IPS DF 6.9 (cell line): ENCODE results near the gene LRP1-AS.

ENCODE experiments used
- DNase-seq: peaks from one replicate; pipeline ENCODE4 v3.0.0-alpha.2; 2013; ENCODE audit warnings: low read depth, low spot score
- H3K27ac ChIP-seq: one replicate; pipeline ENCODE4 v1.5.1; 2013; ENCODE audit warnings: low read length, control low read depth
- H3K27me3 ChIP-seq: 2 replicates; pipeline ENCODE4 v1.6.1; 2013; ENCODE audit warnings: mild to moderate bottlenecking, low read length; ENCODE audit not compliant: control insufficient read depth, insufficient read depth
- H3K36me3 ChIP-seq: 2 replicates; pipeline ENCODE4 v1.6.1; 2013; ENCODE audit warnings: low read length; ENCODE audit not compliant: control insufficient read depth, insufficient read depth
- H3K4me1 ChIP-seq: 2 replicates; pipeline ENCODE4 v1.6.1; 2013; ENCODE audit warnings: low read length; ENCODE audit not compliant: control insufficient read depth, insufficient read depth
- H3K4me3 ChIP-seq: 2 replicates; pipeline ENCODE4 v1.5.1; 2013; ENCODE audit warnings: mild to moderate bottlenecking, low read length
- H3K9me3 ChIP-seq: 2 replicates; pipeline ENCODE4 v1.6.1; 2013; ENCODE audit warnings: low read length, inconsistent platforms; ENCODE audit not compliant: control insufficient read depth, insufficient read depth
- WGBS: extraction: QIAGEN DNeasy Blood & Tissue Kit; methylation state at CpG from one replicate; pipeline ENCODE4 v1.1.7; 2013; ENCODE audit warnings: mixed read lengths, missing lambda C conversion rate; ENCODE audit not compliant: insufficient read length, insufficient coverage; 5-methylcytosine and 5-hydroxymethylcytosine counted together

Gene LRP1-AS

DNA sequence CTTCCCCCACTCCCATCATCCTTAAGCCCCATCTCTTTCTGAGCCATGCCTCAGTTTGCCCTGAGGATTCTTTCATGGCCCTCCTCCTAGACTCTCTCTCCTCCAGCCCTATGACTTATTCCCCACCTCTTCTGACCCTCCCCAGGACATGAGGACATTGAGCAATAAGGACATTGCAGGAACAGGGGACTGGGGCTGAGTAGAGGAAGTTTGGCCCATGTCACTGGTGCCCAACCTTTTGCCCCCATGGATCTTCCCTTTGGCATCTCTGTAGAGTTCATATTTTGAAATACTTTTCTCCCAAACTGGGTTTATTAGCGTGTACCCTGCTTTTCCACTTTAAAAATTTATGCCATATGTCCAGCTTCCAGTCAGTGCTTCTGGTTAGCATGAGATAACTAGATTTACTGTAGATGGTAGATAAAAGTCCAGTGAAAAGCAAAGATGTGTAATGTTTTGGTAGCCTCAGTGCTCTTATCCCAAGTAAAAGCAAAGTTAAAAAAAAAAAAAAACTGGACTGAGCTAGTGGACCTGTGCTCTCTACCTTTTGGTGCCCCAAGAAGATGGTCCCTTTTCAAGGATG, 6.1 kb upstream of the LRP1-AS start:
- no peaks in the 10 kb centered on the region for H3K9me3 ChIP-seq
- 0 out of 2 replicates have a peak, but pooled peaks cover 1% of the 10 kb centered on the region for H3K4me1 ChIP-seq
- H3K36me3 ChIP-seq, result peaks cover 36% of the 10 kb centered on the region
- H3K4me3 ChIP-seq, result no peak overlapping the region
- DNase-seq, result no peak
- no peak overlapping the region for H3K27ac ChIP-seq
- H3K27me3 ChIP-seq, result no peaks in the 10 kb centered on the region
- WGBS, result no CpG with 5 or more reads among the region's 1 CpG

DNA sequence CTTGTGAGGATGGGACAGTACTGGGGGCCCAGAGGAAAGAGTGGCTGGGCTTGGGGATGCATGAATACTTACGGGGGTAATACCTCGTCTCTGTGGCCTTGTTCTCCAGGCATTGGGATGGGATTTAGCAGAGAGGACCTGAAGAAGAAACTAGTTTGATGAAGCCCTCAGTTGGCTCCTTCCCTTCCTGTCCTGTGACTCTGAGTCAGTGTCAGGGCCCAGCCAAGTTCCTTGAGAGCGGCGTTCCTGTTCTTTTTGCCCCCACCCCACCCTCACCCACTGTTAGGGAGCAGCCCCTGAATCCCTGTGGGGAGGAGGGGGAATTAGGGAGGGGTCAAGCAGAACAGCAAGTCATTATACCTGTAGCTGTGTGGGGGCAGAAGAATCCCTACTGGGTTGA, 5.2 kb upstream of the LRP1-AS start:
- H3K36me3 ChIP-seq, result peaks cover 30% of the 10 kb centered on the region
- H3K9me3 ChIP-seq, result no peaks in the 10 kb centered on the region
- H3K27me3 ChIP-seq, result no peaks in the 10 kb centered on the region
- H3K4me3 ChIP-seq, result no peak overlapping the region
- WGBS, result no CpG with 5 or more reads among the region's 4 CpGs
- no peak overlapping the region for H3K27ac ChIP-seq
- DNase-seq, result no peak
- H3K4me1 ChIP-seq, result 0 out of 2 replicates have a peak, but pooled peaks cover 1% of the 10 kb centered on the region

DNA sequence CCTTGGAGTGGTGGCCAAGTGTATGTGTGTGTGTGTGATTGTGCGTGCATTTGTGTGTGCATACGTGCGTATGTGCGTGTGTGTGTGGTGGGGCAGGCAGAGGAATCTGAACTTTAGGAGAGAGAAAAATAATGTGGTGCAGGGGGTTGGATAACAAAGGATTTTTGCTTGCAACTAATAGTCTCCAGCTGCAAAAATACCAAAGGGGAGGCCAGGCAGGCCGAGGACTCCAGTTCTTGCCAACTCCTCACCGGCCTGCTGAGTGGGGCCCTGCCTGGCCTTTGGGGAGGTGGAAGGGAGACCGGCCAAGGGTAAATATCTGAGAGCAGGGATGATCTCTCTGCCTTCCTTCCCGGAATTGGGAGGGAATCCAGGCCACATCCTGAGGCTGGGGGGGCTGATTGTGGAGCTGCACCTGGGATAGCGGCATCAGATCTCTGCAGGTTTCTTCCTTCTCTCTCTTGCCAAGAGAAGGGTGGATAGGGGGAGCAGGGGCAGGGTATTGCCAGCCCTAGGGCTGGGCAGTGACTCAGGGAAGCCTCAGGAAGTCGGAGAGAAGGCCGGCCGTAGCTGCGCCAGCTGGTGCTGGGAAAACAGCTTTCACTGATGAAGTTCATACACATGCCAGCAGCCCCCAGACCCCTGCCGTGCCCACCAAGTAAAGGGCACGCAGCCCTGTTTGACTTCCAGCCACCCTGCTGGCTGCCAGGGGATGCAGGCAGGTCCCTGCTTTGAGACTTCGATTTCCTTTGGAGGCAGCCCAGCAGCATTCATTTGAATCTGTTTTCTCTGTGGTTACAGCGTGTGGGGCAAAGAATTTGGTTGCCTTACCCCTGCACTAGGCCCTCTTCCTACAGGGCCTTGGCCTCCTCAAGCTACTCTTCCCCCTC, 4.6 kb upstream of the LRP1-AS start:
- H3K4me3 ChIP-seq, result no peak overlapping the region
- H3K9me3 ChIP-seq, result no peaks in the 10 kb centered on the region
- no peaks in the 10 kb centered on the region for H3K27me3 ChIP-seq
- no CpG with 5 or more reads among the region's 17 CpGs for WGBS
- 0 out of 2 replicates have a peak, but pooled peaks cover 1% of the 10 kb centered on the region for H3K4me1 ChIP-seq
- H3K27ac ChIP-seq, result no peak overlapping the region
- H3K36me3 ChIP-seq, result peaks cover 33% of the 10 kb centered on the region
- DNase-seq, result no peak

DNA sequence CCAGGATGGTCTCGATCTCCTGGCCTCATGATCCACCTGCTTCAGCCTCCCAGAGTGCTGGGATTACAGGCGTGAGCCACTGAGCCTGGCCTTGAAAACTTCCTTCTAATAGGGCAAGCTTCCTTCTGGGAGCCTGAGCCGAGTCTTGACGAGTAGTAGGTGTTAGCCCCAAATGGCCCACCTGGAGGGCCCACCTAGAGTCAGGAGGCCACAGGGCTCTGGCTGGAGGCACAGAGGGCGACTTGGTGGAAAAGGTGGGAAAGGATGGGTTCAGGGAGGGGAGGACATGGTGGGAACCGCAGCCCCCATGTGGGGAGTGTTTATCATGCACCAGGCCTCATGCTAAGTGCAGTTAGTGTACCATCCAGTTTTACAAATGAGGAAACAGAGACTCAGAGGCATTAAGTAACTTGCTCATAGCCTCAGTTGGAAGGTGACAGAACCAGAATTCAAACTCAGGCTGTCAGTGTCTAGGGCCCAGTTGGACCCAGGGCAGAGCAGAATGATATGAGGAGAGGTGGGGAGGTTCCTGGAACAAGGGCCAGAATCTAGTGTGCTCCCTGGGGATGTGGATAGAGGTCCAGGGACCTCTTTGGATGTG, 3.1 kb upstream of the LRP1-AS start:
- WGBS, result no CpG with 5 or more reads among the region's 6 CpGs
- H3K27me3 ChIP-seq, result no peaks in the 10 kb centered on the region
- H3K27ac ChIP-seq, result no peak overlapping the region

DNA sequence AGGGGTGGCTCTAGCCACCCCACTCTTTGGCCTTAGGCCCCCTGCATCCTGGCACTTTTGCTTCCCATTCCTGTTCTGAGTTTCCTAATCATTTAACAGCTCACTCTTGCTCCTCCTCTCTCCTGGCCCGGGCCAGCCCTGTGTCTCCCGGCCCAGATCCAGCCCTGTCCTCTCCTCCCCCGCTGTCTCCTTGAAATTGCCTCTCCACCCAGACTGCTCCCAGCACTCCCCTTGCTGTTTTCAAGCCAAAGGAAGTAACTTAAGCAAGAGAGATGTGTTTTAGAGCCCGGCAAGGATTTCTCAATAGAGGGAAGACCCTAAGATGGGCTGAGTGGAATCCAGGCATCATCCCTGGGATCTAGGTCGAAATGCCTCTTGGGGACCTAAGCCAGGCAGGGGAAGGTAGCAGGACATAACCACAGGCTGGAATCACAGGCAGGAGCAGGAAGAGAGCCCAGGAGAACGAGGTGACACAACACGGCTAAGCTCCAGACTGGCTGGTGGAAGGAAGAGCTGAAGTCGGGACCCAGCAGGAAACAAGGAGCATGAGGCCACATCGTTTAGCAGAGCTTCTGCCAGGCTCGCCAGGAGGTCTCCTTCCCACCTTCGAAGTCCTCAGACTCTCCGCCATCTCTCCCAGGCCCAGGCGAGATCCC, 2.0 kb upstream of the LRP1-AS start:
- H3K27ac ChIP-seq, result no peak overlapping the region
- no peaks in the 10 kb centered on the region for H3K27me3 ChIP-seq
- H3K4me1 ChIP-seq, result peaks cover 1% of the 10 kb centered on the region; the same call in 1 of the 2 replicates
- peaks cover 40% of the 10 kb centered on the region for H3K36me3 ChIP-seq
- H3K4me3 ChIP-seq, result no peak overlapping the region
- H3K9me3 ChIP-seq, result no peaks in the 10 kb centered on the region
- no CpG with 5 or more reads among the region's 13 CpGs for WGBS
- DNase-seq, result no peak

More for the DNA sequence above, 3.1 kb upstream of the LRP1-AS start:
- Histone ChIP-seq H3K4me3 (no peak overlapping the region), H3K4me1 (peaks cover 1% of the 10 kb centered on the region; the same call in 1 of the 2 replicates), H3K9me3 (no peaks in the 10 kb centered on the region), H3K36me3 (peaks cover 39% of the 10 kb centered on the region)
- DNase-seq, result no peak

DNA sequence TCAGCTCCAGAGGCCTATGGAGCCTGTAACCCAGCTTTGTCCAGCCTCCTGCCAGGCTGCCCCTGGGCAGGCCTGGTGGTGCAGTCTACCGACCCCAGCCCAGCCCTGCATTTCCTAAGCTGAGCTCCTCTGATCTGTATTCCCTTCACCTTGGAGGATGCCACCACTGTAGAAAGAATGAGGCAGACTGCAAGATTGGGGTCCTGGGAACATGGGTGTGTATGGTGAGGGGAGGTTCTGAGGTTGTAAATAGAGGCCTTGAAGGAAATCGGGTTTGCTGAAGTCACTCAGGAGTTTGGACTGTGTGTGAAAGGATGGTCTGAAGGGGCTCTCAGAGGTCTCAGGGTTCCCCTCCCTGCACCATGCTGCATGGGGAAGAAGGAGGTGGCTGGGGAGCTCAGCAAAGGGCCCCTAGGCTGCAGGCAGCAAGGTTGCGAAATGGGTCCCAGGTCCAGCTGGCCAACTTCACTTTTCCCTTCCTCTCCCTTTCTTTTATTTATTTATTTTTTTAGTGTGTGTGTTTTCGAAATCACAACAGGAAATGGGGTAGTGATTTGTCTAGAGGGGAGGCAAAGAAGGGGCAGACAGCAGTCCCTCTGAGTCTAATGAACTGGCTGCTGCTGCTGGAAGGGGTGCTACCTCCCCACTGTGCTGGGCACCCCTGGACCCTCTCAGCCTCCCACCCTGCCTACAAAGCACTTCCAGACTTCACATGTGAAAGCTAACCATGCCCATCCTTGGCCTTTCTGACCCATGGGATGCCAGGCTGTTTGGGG, 1.2 kb upstream of the LRP1-AS start:
- WGBS, result no CpG with 5 or more reads among the region's 4 CpGs
- no peak for DNase-seq
- Histone ChIP-seq H3K27ac (no peak overlapping the region), H3K9me3 (no peaks in the 10 kb centered on the region), H3K36me3 (peaks cover 37% of the 10 kb centered on the region), H3K27me3 (no peaks in the 10 kb centered on the region), H3K4me3 (no peak overlapping the region), H3K4me1 (peaks cover 1% of the 10 kb centered on the region; the same call in 1 of the 2 replicates)

DNA sequence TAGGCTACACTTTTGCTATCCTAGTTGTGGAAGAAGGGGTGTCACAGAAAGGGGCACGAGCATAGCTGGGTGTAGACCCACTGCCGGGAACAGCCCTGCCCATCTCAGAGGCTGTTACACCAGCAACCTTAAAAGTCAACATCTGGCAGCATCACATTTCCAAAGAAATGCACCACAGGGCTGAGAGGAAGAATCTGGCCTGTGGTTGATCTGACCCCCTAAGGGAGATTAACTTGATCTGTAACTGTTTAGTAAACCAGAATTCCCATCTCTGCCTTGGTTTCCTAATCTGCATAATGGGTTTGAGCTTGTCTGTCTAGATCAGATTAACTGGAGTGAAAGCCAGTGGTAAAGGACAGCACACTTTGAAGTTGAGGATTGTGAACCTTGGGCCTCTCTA, 1.3 kb downstream of the LRP1-AS start:
- no CpG with 5 or more reads among the region's 2 CpGs for WGBS
- Histone ChIP-seq H3K9me3 (no peaks in the 10 kb centered on the region), H3K4me3 (no peak overlapping the region), H3K27ac (no peak overlapping the region), H3K36me3 (peaks cover 50% of the 10 kb centered on the region), H3K4me1 (no peaks in the 10 kb centered on the region; the same call in 1 of the 2 replicates), H3K27me3 (no peaks in the 10 kb centered on the region)
- DNase-seq, result no peak

DNA sequence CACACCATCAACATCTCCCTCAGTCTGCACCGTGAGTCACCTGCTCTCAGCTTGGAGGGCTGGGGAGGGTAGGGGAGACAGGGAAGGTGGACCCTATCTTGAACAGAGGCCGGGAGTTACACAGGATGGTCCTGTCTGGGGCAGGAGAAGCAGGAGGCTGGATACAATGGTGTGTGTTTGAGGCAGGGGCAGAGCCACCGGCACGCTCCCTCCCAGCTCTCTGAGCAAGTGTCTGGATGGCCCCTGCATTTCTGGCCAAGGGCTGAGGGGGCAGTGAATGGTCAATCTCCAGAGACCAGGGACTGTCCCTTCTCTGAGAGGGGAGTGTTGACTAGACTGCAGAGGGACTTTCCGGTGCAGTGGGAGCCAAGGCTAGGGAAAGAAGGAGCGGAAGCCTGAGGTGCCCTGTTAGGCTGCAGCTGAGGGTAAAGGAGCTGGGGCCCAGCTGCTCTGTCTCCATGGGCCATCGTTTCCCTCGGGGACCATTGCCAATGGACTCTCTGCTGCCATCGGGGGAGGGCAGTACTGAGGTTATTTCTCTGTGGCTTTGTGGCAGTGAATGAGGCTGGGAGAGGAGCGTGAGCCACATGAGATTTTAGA, 1.9 kb downstream of the LRP1-AS start:
- H3K36me3 ChIP-seq, result peaks cover 51% of the 10 kb centered on the region

DNA sequence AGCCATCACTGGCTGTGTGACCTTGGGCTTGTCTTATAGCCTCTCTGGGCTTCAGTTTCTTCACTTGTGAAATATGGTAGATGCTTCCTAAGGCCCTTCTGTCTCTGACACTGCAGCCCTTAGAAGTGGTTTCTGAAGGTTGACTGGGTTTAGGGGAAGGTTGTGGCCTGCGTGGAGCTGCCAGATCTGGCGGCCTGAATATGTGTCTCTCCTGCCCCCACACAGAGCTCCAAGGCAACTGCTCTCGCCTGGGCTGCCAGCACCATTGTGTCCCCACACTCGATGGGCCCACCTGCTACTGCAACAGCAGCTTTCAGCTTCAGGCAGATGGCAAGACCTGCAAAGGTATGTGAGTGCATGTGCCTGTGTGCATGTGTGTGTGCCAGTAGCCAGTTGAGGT, 4.0 kb downstream of the LRP1-AS start:
- whole genome bisulfite sequencing, result no CpG with 5 or more reads among the region's 4 CpGs
- Histone ChIP-seq H3K36me3 (peaks cover 55% of the 10 kb centered on the region), H3K27ac (no peak overlapping the region), H3K9me3 (no peaks in the 10 kb centered on the region), H3K4me3 (no peak overlapping the region), H3K4me1 (no peaks in the 10 kb centered on the region; the same call in 1 of the 2 replicates), H3K27me3 (no peaks in the 10 kb centered on the region)
- DNase-seq, result no peak

More for the DNA sequence above, 1.9 kb downstream of the LRP1-AS start:
- H3K27me3 ChIP-seq, result no peaks in the 10 kb centered on the region
- no peak overlapping the region for H3K4me3 ChIP-seq
- no peaks in the 10 kb centered on the region; the same call in 1 of the 2 replicates for H3K4me1 ChIP-seq
- no CpG with 5 or more reads among the region's 10 CpGs for WGBS
- no peaks in the 10 kb centered on the region for H3K9me3 ChIP-seq
- H3K27ac ChIP-seq, result no peak overlapping the region
- DNase-seq, result no peak
